NCI-H2029 treated with DMSO at 0.1 percent for 48 hours (cell line): ENCODE measurements around the gene USP46.

Experiments
- DNase-seq: peaks from one replicate; lab custom pipeline; 2025; lab: John Stamatoyannopoulos, UW

USP46 gene

GRCh38 chr4:52573551-52573950 is 85.5 kb downstream of the USP46 start:
- DNase-seq, result no peak

GRCh38 chr4:52572936-52573485 is 86.1 kb downstream of the USP46 start:
- DNase-seq, result no peak

- no peak for DNase-seq
These were observed 90.8 kb downstream of the USP46 start for GRCh38 chr4:52568351-52568750.

- no peak for DNase-seq
These were observed 92.7 kb downstream of the USP46 start for GRCh38 chr4:52566136-52567031.

- no peak for DNase-seq
These were observed 98.2 kb downstream of the USP46 start for GRCh38 chr4:52560844-52561280.

GRCh38 chr4:52555356-52555716 is 103.8 kb downstream of the USP46 start:
- no peak for DNase-seq

- no peak for DNase-seq
These were observed 104.3 kb downstream of the USP46 start for GRCh38 chr4:52554612-52555355.

- no peak for DNase-seq
These were observed 106.3 kb downstream of the USP46 start for GRCh38 chr4:52552778-52553177.

GRCh38 chr4:52551487-52551886 is 107.6 kb downstream of the USP46 start:
- no peak for DNase-seq

GRCh38 chr4:52550186-52550585 is 108.9 kb downstream of the USP46 start:
- DNase-seq, result no peak

- no peak for DNase-seq
These were observed 110.1 kb downstream of the USP46 start for GRCh38 chr4:52548818-52549570.

- DNase-seq, result no peak
These were observed 112.7 kb downstream of the USP46 start for GRCh38 chr4:52546449-52546848.

GRCh38 chr4:52545099-52546069 is 113.7 kb downstream of the USP46 start:
- peak; percentile 62 for DNase-seq
